ENCODE results near the gene C3orf20.

C3orf20 gene

DNA sequence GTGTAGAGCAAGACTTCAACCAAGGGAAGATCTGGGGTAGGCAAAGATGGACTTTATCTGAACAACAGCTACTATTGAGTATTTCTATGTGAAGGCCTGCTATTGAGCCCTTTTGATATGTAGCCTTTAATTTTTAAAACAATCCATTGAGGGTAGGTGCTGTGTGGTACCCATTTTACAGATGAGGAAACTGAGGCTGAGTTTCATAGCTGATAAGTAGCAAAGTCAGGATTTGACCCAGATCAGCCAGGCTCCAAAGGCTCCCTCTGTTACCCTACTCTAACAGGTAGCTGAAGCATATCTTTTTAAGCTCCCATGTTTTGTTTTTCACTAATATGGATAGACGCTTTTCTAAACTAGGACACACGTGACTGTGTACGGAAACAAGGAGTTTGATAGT lies 141.4 kb downstream of the C3orf20 start:
- no peak for DNase-seq (ENCODE audit: low spot score)

GRCh38 chr3:14818804-14819500 lies 144.0 kb downstream of the C3orf20 start, which contains the start of gene FGD5:
Gene FGD5, plus strand, starts transcription at chr3:14818962. Its CDS starts 110 bp downstream, at chr3:14819072.
- no peak for DNase-seq (ENCODE audit: low spot score)

GRCh38 chr3:14819671-14820070 lies 144.7 kb downstream of the C3orf20 start:
- DNase-seq (ENCODE audit: low spot score) = no peak

- DNase-seq (ENCODE audit: low spot score) = no peak
Measured at GRCh38 chr3:14820156-14820555, 145.2 kb downstream of the C3orf20 start.

GRCh38 chr3:14821151-14821550 lies 146.2 kb downstream of the C3orf20 start:
- no peak for DNase-seq (ENCODE audit: low spot score)

DNA sequence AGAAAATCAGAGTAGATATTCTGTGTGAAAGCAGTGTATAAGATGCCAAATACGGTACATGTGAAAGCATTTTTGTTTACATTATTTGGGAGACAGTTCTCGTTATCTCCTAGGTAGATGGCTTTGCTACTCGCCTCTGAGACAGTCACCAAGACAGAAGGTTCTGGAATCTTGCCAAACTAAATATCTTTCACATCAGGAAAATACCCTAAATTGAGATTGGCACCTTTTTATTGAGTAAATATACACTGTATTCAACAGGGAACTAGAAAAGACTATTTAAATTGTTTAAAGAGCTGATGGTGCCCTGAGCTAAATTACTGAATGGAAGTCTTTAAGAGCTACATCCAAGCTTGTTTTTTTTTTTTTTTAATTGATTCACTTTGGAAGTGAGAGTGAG lies 147.2 kb downstream of the C3orf20 start:
- no peak for DNase-seq (ENCODE audit: low spot score)
